VCaP (cell line): ENCODE results near the gene GSTT4.

Source experiments
- H3K27ac ChIP-seq: fragments of 450-650 bp; 2 replicates; pipeline ENCODE4 v1.5.1; 2017
- TF ChIP-seq, protein P1 (sequence below): fragments of 450-650 bp; conservative IDR thresholded peaks from 2 replicates; pipeline ENCODE4 v1.5.1; 2017; ENCODE audit warnings: mild to moderate bottlenecking, moderate library complexity

The GSTT4 gene

DNA sequence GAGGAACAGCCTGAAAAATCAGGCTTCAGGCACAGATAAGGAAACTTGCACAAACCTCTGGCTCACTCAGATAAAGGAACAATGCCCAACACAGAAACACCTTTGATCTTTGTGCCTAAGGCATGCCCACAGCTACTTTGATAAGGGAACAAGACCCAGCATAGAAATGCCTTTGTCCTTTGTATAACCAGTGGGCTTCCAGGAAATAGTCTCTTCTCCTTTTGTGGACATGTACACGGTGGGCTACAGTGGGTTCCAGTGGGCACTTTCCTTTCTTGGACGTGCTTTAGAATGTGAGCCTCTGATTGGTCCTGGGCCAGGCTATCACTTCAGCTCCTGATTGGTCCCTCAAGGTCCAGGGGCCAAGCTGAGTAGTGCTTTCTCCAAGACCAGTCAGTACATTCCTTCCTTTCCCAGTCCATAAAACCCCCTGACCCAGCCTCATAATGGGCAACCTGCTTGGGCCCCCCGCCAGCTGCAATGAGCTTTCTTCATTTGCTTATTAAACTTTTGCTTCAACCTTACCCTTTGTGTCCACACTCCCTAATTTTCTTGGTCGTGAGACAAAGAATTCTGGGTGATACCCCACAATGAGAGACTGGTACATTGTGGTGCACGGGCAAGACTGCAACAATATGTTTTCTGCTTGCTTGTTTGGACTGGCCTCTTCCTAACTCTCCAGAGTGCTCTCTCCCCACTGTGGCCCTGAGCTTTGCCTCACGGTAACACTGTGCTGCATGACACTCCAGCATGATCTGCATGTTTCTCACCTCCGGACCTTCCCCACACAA is 4.2 kb upstream of the GSTT4 start:
- TF ChIP-seq, protein P1, sequence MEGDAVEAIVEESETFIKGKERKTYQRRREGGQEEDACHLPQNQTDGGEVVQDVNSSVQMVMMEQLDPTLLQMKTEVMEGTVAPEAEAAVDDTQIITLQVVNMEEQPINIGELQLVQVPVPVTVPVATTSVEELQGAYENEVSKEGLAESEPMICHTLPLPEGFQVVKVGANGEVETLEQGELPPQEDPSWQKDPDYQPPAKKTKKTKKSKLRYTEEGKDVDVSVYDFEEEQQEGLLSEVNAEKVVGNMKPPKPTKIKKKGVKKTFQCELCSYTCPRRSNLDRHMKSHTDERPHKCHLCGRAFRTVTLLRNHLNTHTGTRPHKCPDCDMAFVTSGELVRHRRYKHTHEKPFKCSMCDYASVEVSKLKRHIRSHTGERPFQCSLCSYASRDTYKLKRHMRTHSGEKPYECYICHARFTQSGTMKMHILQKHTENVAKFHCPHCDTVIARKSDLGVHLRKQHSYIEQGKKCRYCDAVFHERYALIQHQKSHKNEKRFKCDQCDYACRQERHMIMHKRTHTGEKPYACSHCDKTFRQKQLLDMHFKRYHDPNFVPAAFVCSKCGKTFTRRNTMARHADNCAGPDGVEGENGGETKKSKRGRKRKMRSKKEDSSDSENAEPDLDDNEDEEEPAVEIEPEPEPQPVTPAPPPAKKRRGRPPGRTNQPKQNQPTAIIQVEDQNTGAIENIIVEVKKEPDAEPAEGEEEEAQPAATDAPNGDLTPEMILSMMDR, result no peak
- H3K27ac ChIP-seq, result no peak overlapping the region

- no peak overlapping the region for H3K27ac ChIP-seq
- TF ChIP-seq, protein P1, result no peak
Measured at GRCh38 chr22:24008381-24009226, 3.4 kb upstream of the GSTT4 start.

DNA sequence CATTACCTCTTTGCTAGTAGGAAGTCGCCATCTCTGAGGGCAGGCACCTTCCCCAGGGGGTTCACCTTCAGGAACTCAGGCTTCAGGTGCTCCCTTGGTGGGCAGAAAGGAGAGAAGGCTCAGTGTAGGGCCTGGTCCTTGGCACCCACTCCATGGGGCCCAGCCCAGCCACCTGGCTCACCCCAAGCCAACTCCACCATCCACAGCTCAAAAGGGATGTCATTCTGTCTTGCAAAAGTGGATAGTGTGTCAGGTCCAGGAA is 2.7 kb upstream of the GSTT4 start:
- no peak overlapping the region for H3K27ac ChIP-seq
- TF ChIP-seq, protein P1, result no peak

DNA sequence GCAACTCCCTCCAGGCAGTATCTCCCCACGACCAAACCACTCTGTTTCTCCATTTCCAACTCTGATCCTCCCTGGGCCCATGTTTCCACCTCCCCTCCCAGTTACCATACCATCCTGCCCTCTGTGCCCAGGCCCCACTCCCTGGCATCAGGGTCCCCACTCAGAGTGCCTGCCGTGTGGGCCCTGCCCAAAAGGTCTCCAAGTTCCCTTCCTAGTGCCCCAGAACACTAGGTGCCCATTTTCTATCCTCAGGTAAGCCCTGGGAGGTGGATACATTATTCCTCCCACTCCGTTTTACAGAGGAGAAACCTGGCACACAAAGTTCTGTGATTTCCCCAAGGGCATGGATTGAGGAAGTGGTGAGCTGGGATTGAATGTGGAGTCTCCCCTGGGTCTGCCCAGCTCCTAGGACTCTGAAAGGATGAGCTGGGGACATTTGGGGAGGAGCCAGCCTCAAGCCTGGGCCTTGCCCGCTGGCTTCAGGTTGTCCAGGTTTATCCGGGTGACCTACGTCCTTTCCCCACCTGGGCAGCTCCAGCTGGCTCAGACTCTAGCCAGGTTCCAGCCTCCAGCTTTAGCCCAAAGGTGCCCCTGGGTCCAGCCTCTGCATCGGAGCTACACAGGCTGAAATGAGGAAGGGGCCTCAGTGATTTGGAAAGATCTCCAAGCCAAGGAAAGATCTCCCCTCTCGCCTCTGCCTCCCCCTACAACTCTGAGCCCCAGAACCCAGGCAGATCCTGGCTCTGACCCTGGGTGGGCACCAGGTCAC is 2.2 kb upstream of the GSTT4 start:
- TF ChIP-seq, protein P1, result no peak

GRCh38 chr22:24006914-24007214 is 1.6 kb upstream of the GSTT4 start:
- TF ChIP-seq, protein P1, result no peak

More for the DNA sequence above, 2.2 kb upstream of the GSTT4 start:
- no peak overlapping the region for H3K27ac ChIP-seq

GRCh38 chr22:24006207-24006913 is 1.1 kb upstream of the GSTT4 start:
- TF ChIP-seq, protein P1, result no peak
- no peak overlapping the region for H3K27ac ChIP-seq

More at GRCh38 chr22:24006914-24007214, 1.6 kb upstream of the GSTT4 start:
- H3K27ac ChIP-seq, result no peak overlapping the region
